ENCODE data around the gene CEP104. TPM values are rescaled to one million over a fixed set of nuclear protein-coding genes. Genes with fewer than 3 reads are reported as not detected.

CEP104 gene
- total and polyA plus RNA-seq, 4 donors: 7.5 to 23.2 (median 12.0) TPM

DNA sequence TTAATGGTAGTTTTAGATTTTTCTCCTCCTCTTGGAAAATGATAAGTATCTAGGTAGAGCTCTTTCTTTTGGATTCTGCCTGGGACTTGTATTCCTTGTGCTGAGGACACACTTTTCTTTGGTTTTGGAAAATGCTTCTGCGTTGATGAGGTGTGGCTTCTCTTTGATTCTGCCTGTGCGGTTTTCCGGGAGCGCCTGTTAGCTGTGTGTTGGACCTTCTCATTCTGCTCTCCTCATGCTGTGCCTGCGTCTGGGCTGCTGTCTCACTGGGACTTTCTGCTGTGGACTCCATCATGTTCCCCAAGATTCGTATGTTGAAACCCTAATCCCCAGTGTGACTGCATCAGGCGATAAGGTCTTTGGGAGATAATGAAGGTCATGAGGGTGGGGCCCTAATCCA lies 22.1 kb upstream of the CEP104 start:
- DNase-seq (ENCODE audit: low spot score): no peak
- TF ChIP-seq, protein P1, sequence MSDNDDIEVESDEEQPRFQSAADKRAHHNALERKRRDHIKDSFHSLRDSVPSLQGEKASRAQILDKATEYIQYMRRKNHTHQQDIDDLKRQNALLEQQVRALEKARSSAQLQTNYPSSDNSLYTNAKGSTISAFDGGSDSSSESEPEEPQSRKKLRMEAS (IDR thresholded peaks at IDR 0.05): no peak
- TF ChIP-seq, protein P2, sequence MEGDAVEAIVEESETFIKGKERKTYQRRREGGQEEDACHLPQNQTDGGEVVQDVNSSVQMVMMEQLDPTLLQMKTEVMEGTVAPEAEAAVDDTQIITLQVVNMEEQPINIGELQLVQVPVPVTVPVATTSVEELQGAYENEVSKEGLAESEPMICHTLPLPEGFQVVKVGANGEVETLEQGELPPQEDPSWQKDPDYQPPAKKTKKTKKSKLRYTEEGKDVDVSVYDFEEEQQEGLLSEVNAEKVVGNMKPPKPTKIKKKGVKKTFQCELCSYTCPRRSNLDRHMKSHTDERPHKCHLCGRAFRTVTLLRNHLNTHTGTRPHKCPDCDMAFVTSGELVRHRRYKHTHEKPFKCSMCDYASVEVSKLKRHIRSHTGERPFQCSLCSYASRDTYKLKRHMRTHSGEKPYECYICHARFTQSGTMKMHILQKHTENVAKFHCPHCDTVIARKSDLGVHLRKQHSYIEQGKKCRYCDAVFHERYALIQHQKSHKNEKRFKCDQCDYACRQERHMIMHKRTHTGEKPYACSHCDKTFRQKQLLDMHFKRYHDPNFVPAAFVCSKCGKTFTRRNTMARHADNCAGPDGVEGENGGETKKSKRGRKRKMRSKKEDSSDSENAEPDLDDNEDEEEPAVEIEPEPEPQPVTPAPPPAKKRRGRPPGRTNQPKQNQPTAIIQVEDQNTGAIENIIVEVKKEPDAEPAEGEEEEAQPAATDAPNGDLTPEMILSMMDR (IDR thresholded peaks at IDR 0.05; ENCODE audit: low read depth, low read length, missing input control): no peak
- TF ChIP-seq FOXA2 (IDR thresholded peaks at IDR 0.05) (no peak), HNF4G (IDR thresholded peaks at IDR 0.05) (no peak), FOXA1 (IDR thresholded peaks at IDR 0.05) (no peak), GABPA (IDR thresholded peaks at IDR 0.05 in 1 of 2, conservative IDR thresholded peaks at IDR 0.05 in 1 of 2) (no peak), HNF4A (conservative IDR thresholded peaks at IDR 0.05) (no peak), RAD21 (IDR thresholded peaks at IDR 0.05) (no peak), YY1 (IDR thresholded peaks at IDR 0.05) (no peak), TAF1 (conservative IDR thresholded peaks at IDR 0.05) (no peak), JUND (IDR thresholded peaks at IDR 0.05) (no peak), EGR1 (IDR thresholded peaks at IDR 0.05; ENCODE audit: low read depth in 2 of 2) (no peak), RXRA (IDR thresholded peaks at IDR 0.05) (no peak), NR2F2 (IDR thresholded peaks at IDR 0.05) (no peak), SP1 (IDR thresholded peaks at IDR 0.05) (no peak)
- TF ChIP-seq, protein P3, sequence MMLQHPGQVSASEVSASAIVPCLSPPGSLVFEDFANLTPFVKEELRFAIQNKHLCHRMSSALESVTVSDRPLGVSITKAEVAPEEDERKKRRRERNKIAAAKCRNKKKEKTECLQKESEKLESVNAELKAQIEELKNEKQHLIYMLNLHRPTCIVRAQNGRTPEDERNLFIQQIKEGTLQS (IDR thresholded peaks at IDR 0.05): no peak
- TF ChIP-seq, protein P4, sequence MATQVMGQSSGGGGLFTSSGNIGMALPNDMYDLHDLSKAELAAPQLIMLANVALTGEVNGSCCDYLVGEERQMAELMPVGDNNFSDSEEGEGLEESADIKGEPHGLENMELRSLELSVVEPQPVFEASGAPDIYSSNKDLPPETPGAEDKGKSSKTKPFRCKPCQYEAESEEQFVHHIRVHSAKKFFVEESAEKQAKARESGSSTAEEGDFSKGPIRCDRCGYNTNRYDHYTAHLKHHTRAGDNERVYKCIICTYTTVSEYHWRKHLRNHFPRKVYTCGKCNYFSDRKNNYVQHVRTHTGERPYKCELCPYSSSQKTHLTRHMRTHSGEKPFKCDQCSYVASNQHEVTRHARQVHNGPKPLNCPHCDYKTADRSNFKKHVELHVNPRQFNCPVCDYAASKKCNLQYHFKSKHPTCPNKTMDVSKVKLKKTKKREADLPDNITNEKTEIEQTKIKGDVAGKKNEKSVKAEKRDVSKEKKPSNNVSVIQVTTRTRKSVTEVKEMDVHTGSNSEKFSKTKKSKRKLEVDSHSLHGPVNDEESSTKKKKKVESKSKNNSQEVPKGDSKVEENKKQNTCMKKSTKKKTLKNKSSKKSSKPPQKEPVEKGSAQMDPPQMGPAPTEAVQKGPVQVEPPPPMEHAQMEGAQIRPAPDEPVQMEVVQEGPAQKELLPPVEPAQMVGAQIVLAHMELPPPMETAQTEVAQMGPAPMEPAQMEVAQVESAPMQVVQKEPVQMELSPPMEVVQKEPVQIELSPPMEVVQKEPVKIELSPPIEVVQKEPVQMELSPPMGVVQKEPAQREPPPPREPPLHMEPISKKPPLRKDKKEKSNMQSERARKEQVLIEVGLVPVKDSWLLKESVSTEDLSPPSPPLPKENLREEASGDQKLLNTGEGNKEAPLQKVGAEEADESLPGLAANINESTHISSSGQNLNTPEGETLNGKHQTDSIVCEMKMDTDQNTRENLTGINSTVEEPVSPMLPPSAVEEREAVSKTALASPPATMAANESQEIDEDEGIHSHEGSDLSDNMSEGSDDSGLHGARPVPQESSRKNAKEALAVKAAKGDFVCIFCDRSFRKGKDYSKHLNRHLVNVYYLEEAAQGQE (IDR thresholded peaks at IDR 0.05): no peak
- TF ChIP-seq, protein P5, sequence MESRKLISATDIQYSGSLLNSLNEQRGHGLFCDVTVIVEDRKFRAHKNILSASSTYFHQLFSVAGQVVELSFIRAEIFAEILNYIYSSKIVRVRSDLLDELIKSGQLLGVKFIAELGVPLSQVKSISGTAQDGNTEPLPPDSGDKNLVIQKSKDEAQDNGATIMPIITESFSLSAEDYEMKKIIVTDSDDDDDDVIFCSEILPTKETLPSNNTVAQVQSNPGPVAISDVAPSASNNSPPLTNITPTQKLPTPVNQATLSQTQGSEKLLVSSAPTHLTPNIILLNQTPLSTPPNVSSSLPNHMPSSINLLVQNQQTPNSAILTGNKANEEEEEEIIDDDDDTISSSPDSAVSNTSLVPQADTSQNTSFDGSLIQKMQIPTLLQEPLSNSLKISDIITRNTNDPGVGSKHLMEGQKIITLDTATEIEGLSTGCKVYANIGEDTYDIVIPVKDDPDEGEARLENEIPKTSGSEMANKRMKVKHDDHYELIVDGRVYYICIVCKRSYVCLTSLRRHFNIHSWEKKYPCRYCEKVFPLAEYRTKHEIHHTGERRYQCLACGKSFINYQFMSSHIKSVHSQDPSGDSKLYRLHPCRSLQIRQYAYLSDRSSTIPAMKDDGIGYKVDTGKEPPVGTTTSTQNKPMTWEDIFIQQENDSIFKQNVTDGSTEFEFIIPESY (IDR thresholded peaks at IDR 0.05): no peak

More for the DNA sequence above, 22.1 kb upstream of the CEP104 start:
- H3K4me1 ChIP-seq (ENCODE audit: control insufficient read depth in 4 of 4, insufficient read depth in 4 of 4, low read length in 3 of 4): no peaks in the 10 kb centered on the region
- peaks cover 0 to 5% (median 3%) of the 10 kb centered on the region in 4 donors for H3K9me3 ChIP-seq (ENCODE audit: control insufficient read depth in 4 of 4, low read length in 3 of 4)
- 98% methylated on average over 7 of the region's 7 CpGs for WGBS
- peaks cover 3 to 40% (median 18%) of the 10 kb centered on the region in 4 donors for H3K36me3 ChIP-seq (ENCODE audit: control insufficient read depth in 4 of 4, insufficient read depth in 3 of 4, low read depth in 1 of 4, low read length in 3 of 4)
- H3K9ac ChIP-seq (ENCODE audit: low read depth in 1 of 2, low read length in 2 of 2): no peak overlapping the region
- H3K4me3 ChIP-seq (ENCODE audit: low read depth in 1 of 3, low read length in 3 of 3): no peak overlapping the region
- no peaks in the 10 kb centered on the region for H3K27me3 ChIP-seq (ENCODE audit: control insufficient read depth in 4 of 4, insufficient read depth in 4 of 4, low read length in 3 of 4)
- H3K27ac ChIP-seq (ENCODE audit: low read depth in 1 of 2, low read length in 2 of 2): no peak overlapping the region

Measured in liver (tissue), 9 donors.